Measurements from ENCODE around the gene FBXL12. TPM values are rescaled to one million over a fixed set of nuclear protein-coding genes. Genes with fewer than 3 reads are reported as not detected.

The FBXL12 gene
- polyA plus RNA-seq, 3 donors, result 10.2 to 25.7 (median 19.3) TPM

DNA sequence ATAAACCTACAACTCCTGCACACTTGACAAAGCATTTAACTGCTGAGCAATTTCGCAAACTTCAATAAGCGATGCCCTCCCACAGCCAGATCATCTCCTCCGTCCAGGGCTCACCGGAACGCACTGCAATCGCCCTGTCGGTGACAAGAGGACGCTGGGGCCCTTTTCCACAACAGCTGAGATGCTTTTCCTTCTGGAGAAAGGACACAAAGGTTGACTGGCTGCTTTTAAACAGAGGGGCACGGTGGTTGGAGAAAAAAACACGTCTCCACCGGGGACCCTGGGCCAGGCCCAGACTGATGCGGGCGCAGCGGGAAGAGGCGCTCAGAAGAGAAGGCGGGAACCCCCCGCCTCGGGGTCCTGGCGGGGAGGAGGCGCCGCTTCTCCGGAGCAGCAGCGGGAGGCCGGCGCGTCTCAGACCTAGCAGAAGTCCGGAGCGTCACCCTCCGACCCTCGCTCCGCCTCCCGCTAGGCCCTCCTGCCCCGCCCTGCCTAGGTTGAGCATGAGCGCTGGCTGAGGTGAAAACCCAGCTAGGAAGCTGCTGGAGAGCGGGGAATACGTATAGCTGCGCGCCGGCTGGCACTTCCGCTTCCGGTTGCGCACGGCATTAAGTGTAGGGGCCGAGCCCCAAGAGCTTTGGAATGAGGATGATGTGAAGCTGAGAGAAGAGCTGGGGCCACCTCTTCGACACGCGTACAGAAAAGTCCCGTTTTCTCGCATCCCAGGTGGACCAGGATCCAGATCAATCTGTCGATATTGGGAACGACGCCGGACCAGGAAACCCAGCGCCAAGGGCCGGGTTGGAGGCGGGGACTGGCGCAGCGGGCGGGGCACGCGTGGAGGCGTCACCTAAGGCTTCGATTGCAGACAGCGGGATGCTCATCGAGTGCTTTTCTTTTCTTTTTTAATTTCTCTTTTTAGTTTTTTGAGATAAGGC is 50.4 kb downstream of the FBXL12 start, which contains the start of gene ZNF846:
TSS of gene ZNF846 (minus strand) at position 564 of the 938 bp plus-strand sequence. CDS start 3,788 bp downstream, outside the sequence.
- peak within 1 kb of the TSS; percentile 78 for H3K27ac ChIP-seq (ENCODE audit: low read depth, low read length)
- WGBS, 3 donors, result 0 to 1% (median 0%) methylated on average over 63 to 65 of the region's 65 CpGs

Other genes starting within 250 kb of the FBXL12 start
- 1 to 10 TPM; 2.4 to 6.0 (median 4.0) TPM for gene ZNF121, start 234.6 kb downstream of the FBXL12 start, polyA plus RNA-seq
- gene ZNF561, start 197.8 kb downstream of the FBXL12 start, polyA plus RNA-seq, result 10 to 100 TPM; 11.8 to 20.6 (median 17.0) TPM
- 1 to 10 TPM; 4.6 to 9.3 (median 7.3) TPM for gene ZNF562, start 144.0 kb downstream of the FBXL12 start, polyA plus RNA-seq
- 10 to 100 TPM in 1 of 3 donors, 1 to 10 TPM in 2; 2.6 to 10.1 (median 4.3) TPM for gene ZNF846, start 50.3 kb downstream of the FBXL12 start, polyA plus RNA-seq
- gene UBL5, start 8.8 kb upstream of the FBXL12 start, polyA plus RNA-seq, result 100 to 1,000 TPM; 276 to 718 (median 639) TPM
- 100 to 1,000 TPM in 1 of 3 donors, 10 to 100 TPM in 2; 49.5 to 118 (median 83.0) TPM for gene PIN1, start 16.2 kb upstream of the FBXL12 start, polyA plus RNA-seq
- gene OLFM2, start 117.4 kb upstream of the FBXL12 start, polyA plus RNA-seq, result 10 to 100 TPM in 2 of 3 donors, 1 to 10 TPM in 1; 8.7 to 61.4 (median 17.2) TPM
- gene COL5A3, start 191.4 kb upstream of the FBXL12 start, polyA plus RNA-seq, result 10 to 100 TPM; 12.9 to 62.2 (median 43.2) TPM
- under 1 TPM in 1 of 3 donors, not detected in 2; 0.12 TPM for gene RDH8, start 194.4 kb upstream of the FBXL12 start, polyA plus RNA-seq